ENCODE results near the gene RPL38. TPM values are rescaled to one million over a fixed set of nuclear protein-coding genes. Genes with fewer than 3 reads are reported as not detected.

The RPL38 gene
- total RNA-seq (1,000 to 10,000 TPM; 2,305 to 2,531 TPM), total RNA-seq (407 to 900 (median 562) reads per million in 172 experiments)
- 5,596 TPM for polyA plus RNA-seq (2013, experiment 1 of 2)
- polyA plus RNA-seq (2013, experiment 2 of 2): 3,589 TPM

DNA sequence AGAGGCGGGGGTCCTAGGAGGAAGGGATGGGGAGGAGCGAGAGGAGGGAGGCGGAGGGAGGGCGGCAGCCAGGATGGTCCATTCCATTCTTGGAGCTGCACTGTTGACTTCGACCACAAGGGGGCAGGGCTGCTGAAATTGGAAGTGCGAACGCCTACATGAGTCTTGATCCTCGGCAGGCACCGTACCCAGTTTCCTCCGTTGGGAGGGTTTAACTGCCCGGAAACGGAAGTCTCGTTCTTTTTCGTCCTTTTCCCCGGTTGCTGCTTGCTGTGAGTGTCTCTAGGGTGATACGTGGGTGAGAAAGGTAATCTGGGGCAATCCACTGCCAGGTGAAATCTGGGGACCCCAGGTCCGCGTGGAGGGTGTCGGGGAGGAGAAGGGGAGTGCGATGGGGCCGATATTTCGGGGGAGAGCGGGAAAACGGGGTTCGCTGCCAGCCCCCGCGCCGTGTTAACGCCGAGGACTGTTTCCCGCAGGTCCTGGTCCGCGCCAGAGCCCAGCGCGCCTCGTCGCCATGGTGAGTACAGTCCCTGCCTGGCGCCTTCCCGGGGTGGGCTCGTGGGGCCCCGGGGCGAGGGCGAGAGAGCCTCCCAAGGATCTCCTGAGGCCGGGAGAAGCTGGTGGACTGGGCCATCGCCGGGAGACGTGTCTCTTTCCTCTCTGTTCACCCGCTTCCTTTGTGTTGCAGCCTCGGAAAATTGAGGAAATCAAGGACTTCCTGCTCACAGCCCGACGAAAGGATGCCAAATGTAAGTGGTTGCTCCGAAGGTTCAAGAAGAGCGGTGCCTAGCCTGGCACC, at the start of gene RPL38:
Gene RPL38, plus strand, starts transcription at position 240 of the 802 bp plus-strand sequence. Its CDS starts 278 bp downstream, at position 518.
- POLR2A ChIA-PET: interaction anchor here (0.6 to 1.8 kb wide), 7 partner anchors 9 to 1477 kb away, joined by 3 to 18 read pairs (median 3); partner anchors contain the start of genes BTBD17 and TTYH2
- Histone ChIP-seq H3K9me3 (ENCODE audit: control insufficient read depth in 1 of 2, insufficient read depth in 1 of 2, low read length in 2 of 2) (no peaks in the 10 kb centered on the region), H3K27me3 (ENCODE audit: control insufficient read depth in 1 of 2, insufficient read depth in 2 of 2, low read length in 2 of 2) (peaks cover 18 to 24% of the 10 kb centered on the region in 2 experiments), H3K27ac (ENCODE audit: low read depth in 1 of 2, low read length in 2 of 2) (peak within 1 kb of the TSS; percentile 69 to 87), H3K4me3 (ENCODE audit: low read length) (peak within 1 kb of the TSS; percentile 97), H3K4me1 (ENCODE audit: insufficient read depth, low read length) (peaks cover 59% of the 10 kb centered on the region), H3K36me3 (ENCODE audit: insufficient read depth, low read length) (peaks cover 44% of the 10 kb centered on the region)
- H3K9me3 Mint-ChIP-seq: no peaks in the 10 kb centered on the region
- DNase-seq (peak; percentile 88 to 97 (median 95)), ATAC-seq (ENCODE audit: poor library complexity) (peak; percentile 85)
- H3K4me3 Mint-ChIP-seq: peak within 1 kb of the TSS; percentile 94
- H3K27me3 Mint-ChIP-seq: peaks cover 16% of the 10 kb centered on the region
- peaks cover 44% of the 10 kb centered on the region for H3K4me1 Mint-ChIP-seq (ENCODE audit: low read depth)
- TF ChIP-seq CTCF (IDR thresholded peaks at IDR 0.05): peak; percentile 89
- CTCF ChIA-PET: interaction anchor here (0.9 to 2.5 kb wide), 6 partner anchors 8 to 165 kb away, joined by 3 to 16 read pairs (median 4); partner anchors contain the start of genes BTBD17 and TTYH2
- peaks cover 39% of the 10 kb centered on the region for H3K36me3 Mint-ChIP-seq (ENCODE audit: low read depth)
- intact Hi-C loops (cut with DNase I, micrococcal nuclease): loop anchor here (2.0 to 10.0 kb wide), 4 partner anchors 253 to 1479 kb away; partner anchors contain the start of gene RAB37 (in 1 of the 2)
- H3K27ac Mint-ChIP-seq: peak within 1 kb of the TSS; percentile 82

GRCh38 chr17:74153821-74154430, 49.6 kb upstream of the RPL38 start:
- H3K27ac ChIP-seq (ENCODE audit: low read depth in 1 of 2, low read length in 2 of 2): no peak overlapping the region
- intact Hi-C loops (cut with DNase I, micrococcal nuclease): no loop called here
- H3K27me3 Mint-ChIP-seq: peaks cover 42% of the 10 kb centered on the region
- ChIA-PET POLR2A (no interaction called here), CTCF (no interaction called here)
- H3K9me3 ChIP-seq (ENCODE audit: control insufficient read depth in 1 of 2, insufficient read depth in 1 of 2, low read length in 2 of 2): peaks cover 3 to 11% of the 10 kb centered on the region in 2 experiments
- no peaks in the 10 kb centered on the region for H3K4me1 ChIP-seq (ENCODE audit: insufficient read depth, low read length)
- no peaks in the 10 kb centered on the region for H3K9me3 Mint-ChIP-seq
- H3K36me3 ChIP-seq (ENCODE audit: insufficient read depth, low read length): no peaks in the 10 kb centered on the region
- no peaks in the 10 kb centered on the region for H3K36me3 Mint-ChIP-seq (ENCODE audit: low read depth)
- H3K4me1 Mint-ChIP-seq (ENCODE audit: low read depth): no peaks in the 10 kb centered on the region
- no peak overlapping the region for H3K27ac Mint-ChIP-seq
- peaks cover 3 to 7% of the 10 kb centered on the region in 2 experiments for H3K27me3 ChIP-seq (ENCODE audit: control insufficient read depth in 1 of 2, insufficient read depth in 2 of 2, low read length in 2 of 2)
- no peak overlapping the region for H3K4me3 ChIP-seq (ENCODE audit: low read length)
- no peak for ATAC-seq (ENCODE audit: poor library complexity)
- H3K4me3 Mint-ChIP-seq: no peak overlapping the region
- TF ChIP-seq CTCF (IDR thresholded peaks at IDR 0.05): no peak
- DNase-seq: no peak

DNA sequence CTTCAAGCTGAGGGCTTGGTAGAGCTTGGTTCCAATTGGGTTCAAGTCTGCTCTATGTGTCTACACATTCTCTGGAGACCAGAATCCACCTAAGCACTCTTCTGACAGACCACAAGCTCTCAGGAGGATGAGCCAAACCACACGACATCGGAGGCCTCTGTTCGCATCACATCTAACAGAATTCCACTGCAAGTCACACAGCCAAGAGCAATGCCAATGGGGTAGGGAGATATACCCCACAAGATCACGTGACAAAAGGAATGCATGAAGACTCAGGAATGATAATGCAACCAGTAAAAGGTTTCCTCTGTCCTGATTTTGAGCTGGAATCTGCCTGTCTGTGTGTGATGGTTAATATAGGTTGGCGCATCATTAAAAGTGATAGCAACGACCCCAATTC, 46.6 kb upstream of the RPL38 start:
- ChIA-PET POLR2A (no interaction called here), CTCF (no interaction called here)
- intact Hi-C loops (cut with DNase I, micrococcal nuclease): no loop called here
- Histone ChIP-seq H3K4me3 (ENCODE audit: low read length) (no peak overlapping the region), H3K9me3 (ENCODE audit: control insufficient read depth in 1 of 2, insufficient read depth in 1 of 2, low read length in 2 of 2) (peaks cover 3 to 10% of the 10 kb centered on the region in 2 experiments), H3K4me1 (ENCODE audit: insufficient read depth, low read length) (no peaks in the 10 kb centered on the region), H3K27ac (ENCODE audit: low read depth in 1 of 2, low read length in 2 of 2) (no peak overlapping the region), H3K27me3 (ENCODE audit: control insufficient read depth in 1 of 2, insufficient read depth in 2 of 2, low read length in 2 of 2) (peaks cover 0 to 4% of the 10 kb centered on the region in 2 experiments), H3K36me3 (ENCODE audit: insufficient read depth, low read length) (no peaks in the 10 kb centered on the region)
- Mint-ChIP-seq H3K9me3 (no peaks in the 10 kb centered on the region), H3K4me1 (ENCODE audit: low read depth) (no peaks in the 10 kb centered on the region), H3K4me3 (no peak overlapping the region), H3K27me3 (peaks cover 36% of the 10 kb centered on the region), H3K36me3 (ENCODE audit: low read depth) (no peaks in the 10 kb centered on the region), H3K27ac (no peak overlapping the region)
- no peak for ATAC-seq (ENCODE audit: poor library complexity)
- no peak for DNase-seq
- no peak for TF ChIP-seq CTCF (IDR thresholded peaks at IDR 0.05)

Measured in CD4-positive, alpha-beta T cell (primary cell).